Pancreas (tissue), 10 donors: Measurements from ENCODE around the gene TMPRSS6. TPM values are rescaled to one million over a fixed set of nuclear protein-coding genes. Genes with fewer than 3 reads are reported as not detected.
A peak's percentile ranks its signal among the peaks of the same experiment; 100 is the strongest.

Experiments used
- ATAC-seq, 4 donors: fragments of 200-7000 bp; cut with Tn5 transposase; one replicate each; pipeline versions ENCODE4 v1.8.0 to v1.9.1; 2020; ENCODE audit warnings: mild to moderate bottlenecking in 4 of 4, moderate library complexity in 4 of 4
- DNase-seq, 6 donors: peaks; one replicate each; pipeline ENCODE4 v3.0.0-alpha.2; 2020
- FAIRE-seq: peaks from 2 replicates; lab custom pipeline; 2012; peaks lifted over from hg19 to GRCh38; lab: Jason Lieb, UNC
- H3K27ac ChIP-seq, 4 donors: fragments of 200-600 bp; sonication (generic); 1 replicate in 3 of 4; 2 replicates in 1 of 4; pipeline versions ENCODE4 v1.5.0 to v1.8.0; 2020
- H3K27me3 ChIP-seq, 4 donors: fragments of 200-600 bp; one replicate each; pipeline ENCODE4 v1.8.0; 2021
- H3K36me3 ChIP-seq, 3 donors: fragments of 200-600 bp; sonication (generic) in 1 of 3; one replicate each; pipeline versions ENCODE4 v1.5.0 to v1.8.0; 2020 to 2021
- H3K4me1 ChIP-seq, 3 donors: fragments of 200-600 bp; one replicate each; pipeline ENCODE4 v1.8.0; 2021
- H3K4me3 ChIP-seq, 4 donors: fragments of 200-600 bp; sonication (generic) in 2 of 4; one replicate each; pipeline versions ENCODE4 v1.5.0 to v1.8.0; 2020 to 2021
- H3K9me3 ChIP-seq, 4 donors: fragments of 200-600 bp; one replicate each; pipeline ENCODE4 v1.8.0; 2021
- CTCF ChIP-seq, 4 donors: fragments of 200-600 bp; sonication (generic) in 3 of 4; IDR thresholded peaks; one replicate each; pipeline versions ENCODE4 v1.5.0 to v1.8.0; 2021; ENCODE audit warnings: antibody characterized with exemption in 4 of 4
- WGBS, 2 donors: extraction: QIAGEN DNeasy Blood & Tissue Kit; methylation state at CpG; one replicate each; pipeline ENCODE4 v1.1.7; 2013; 5-methylcytosine and 5-hydroxymethylcytosine counted together
- intact Hi-C, 3 donors: fragments of 100-400 bp; cut with DNase I; formaldehyde crosslinking; loops; one replicate each; pipeline versions ENCODE4 v1.11.1 to v1.14.2; 2022
- polyA plus RNA-seq, 2 donors: library from polyadenylated mRNA; stranded (reverse); fragments of 200-250 nt; gene quantifications; one replicate each; pipeline ENCODE4 v1.2.3, GENCODE V29; 2013
- total RNA-seq, 6 donors: library from RNA; stranded (reverse); fragmentation: NEBNext Ultra II Directional in 4 of 6; extraction: Animal tissue kit (Norgen Biotek cat#: 25700) in 4 of 6; gene quantifications; one replicate each; pipeline versions ENCODE4 v1.2.1 to v1.2.4, GENCODE V29; 2021 to 2023
- donor health status: healthy with polysubstance abuse.
- donor health status: DM: no; HTN: no; CAD: no; lungs with moderate emphysema.
- donor health status: DM: no; HTN: no; CAD: no.
- donor health status: control.
- donor health status: control.
- donor health status: Bipolar disorder and iron deficiency.
- donor health status: DM: yes; HTN: yes; CAD: no.
- donor health status: DM: no; HTN: no; CAD: no.
- donor health status: DM: no; HTN: no; CAD: no.
- donor health status: DM: yes; HTN: yes; CAD: no.

TMPRSS6 gene
- total and polyA plus RNA-seq, 8 donors, result 0.13 to 3.1 (median 0.33) TPM

GRCh38 chr22:37022483-37023337 is 86.8 kb downstream of the TMPRSS6 start:
- TF ChIP-seq CTCF (IDR thresholded peaks at IDR 0.05), result no peak
- Histone ChIP-seq H3K36me3 (peaks cover 0 to 14% (median 0%) of the 10 kb centered on the region in 3 donors), H3K27me3 (no peaks in the 10 kb centered on the region), H3K9me3 (no peaks in the 10 kb centered on the region), H3K4me1 (peaks cover 17 to 42% (median 19%) of the 10 kb centered on the region in 3 donors), H3K4me3 (no peak overlapping the region), H3K27ac (peak overlapping the region in 1 of 4 donors; percentile 3)
- intact Hi-C loops, result no loop called here
- WGBS, 2 donors, result 57 to 62% methylated on average over 16 of the region's 16 CpGs
- FAIRE-seq, result no peak
- no peak for ATAC-seq
- no peak for DNase-seq

- intact Hi-C loops, result no loop called here
- ATAC-seq, result no peak
- TF ChIP-seq CTCF (IDR thresholded peaks at IDR 0.05), result peak; percentile 38 to 64 (median 58)
- FAIRE-seq, result no peak
- peak overlapping the region in 1 of 4 donors; percentile 3 for H3K27ac ChIP-seq
- peaks cover 0 to 6% (median 0%) of the 10 kb centered on the region in 3 donors for H3K36me3 ChIP-seq
- 55 to 63% methylated on average over 13 of the region's 13 CpGs for WGBS, 2 donors
- no peak overlapping the region for H3K4me3 ChIP-seq
- peak in 2 of 6 donors; percentile 63 to 76 for DNase-seq
- no peaks in the 10 kb centered on the region for H3K27me3 ChIP-seq
- H3K4me1 ChIP-seq, result peaks cover 20 to 47% (median 21%) of the 10 kb centered on the region in 3 donors
- no peaks in the 10 kb centered on the region for H3K9me3 ChIP-seq
These were observed 87.6 kb downstream of the TMPRSS6 start for GRCh38 chr22:37021710-37022482.

GRCh38 chr22:37021041-37021440 is 88.5 kb downstream of the TMPRSS6 start:
- WGBS, 2 donors, result 85 to 100% methylated on average over 5 of the region's 5 CpGs
- intact Hi-C loops, result no loop called here
- H3K27me3 ChIP-seq, result no peaks in the 10 kb centered on the region
- no peak for TF ChIP-seq CTCF (IDR thresholded peaks at IDR 0.05)
- no peak for ATAC-seq
- peaks cover 20 to 54% (median 24%) of the 10 kb centered on the region in 3 donors for H3K4me1 ChIP-seq
- no peaks in the 10 kb centered on the region for H3K9me3 ChIP-seq
- H3K4me3 ChIP-seq, result peak overlapping the region in 2 of 4 donors; percentile 88 to 96
- H3K27ac ChIP-seq, result peak overlapping the region in 2 of 4 donors; percentile 86 to 90
- no peak for FAIRE-seq
- peaks cover 0 to 5% (median 0%) of the 10 kb centered on the region in 3 donors for H3K36me3 ChIP-seq
- DNase-seq, result no peak

- Histone ChIP-seq H3K9me3 (no peaks in the 10 kb centered on the region), H3K27ac (peak overlapping the region; percentile 76 to 90 (median 88)), H3K4me3 (peak overlapping the region; percentile 51 to 96 (median 90)), H3K4me1 (peaks cover 20 to 51% (median 24%) of the 10 kb centered on the region in 3 donors), H3K36me3 (no peaks in the 10 kb centered on the region), H3K27me3 (no peaks in the 10 kb centered on the region)
- ATAC-seq (peak; percentile 32 to 52 (median 45)), DNase-seq (peak in 2 of 6 donors; percentile 36 to 37), FAIRE-seq (no peak)
- TF ChIP-seq CTCF (IDR thresholded peaks at IDR 0.05), result no peak
- 2% methylated on average over 5 of the region's 5 CpGs for WGBS, 2 donors
- intact Hi-C loops, result no loop called here
These were observed 89.4 kb downstream of the TMPRSS6 start for GRCh38 chr22:37020192-37020479.
